Measurements from ENCODE around the gene FBXO33. TPM values are rescaled to one million over a fixed set of nuclear protein-coding genes. Genes with fewer than 3 reads are reported as not detected.

Gene FBXO33
- polyA plus RNA-seq, 3 donors, result 9.0 to 14.8 (median 14.1) TPM

DNA sequence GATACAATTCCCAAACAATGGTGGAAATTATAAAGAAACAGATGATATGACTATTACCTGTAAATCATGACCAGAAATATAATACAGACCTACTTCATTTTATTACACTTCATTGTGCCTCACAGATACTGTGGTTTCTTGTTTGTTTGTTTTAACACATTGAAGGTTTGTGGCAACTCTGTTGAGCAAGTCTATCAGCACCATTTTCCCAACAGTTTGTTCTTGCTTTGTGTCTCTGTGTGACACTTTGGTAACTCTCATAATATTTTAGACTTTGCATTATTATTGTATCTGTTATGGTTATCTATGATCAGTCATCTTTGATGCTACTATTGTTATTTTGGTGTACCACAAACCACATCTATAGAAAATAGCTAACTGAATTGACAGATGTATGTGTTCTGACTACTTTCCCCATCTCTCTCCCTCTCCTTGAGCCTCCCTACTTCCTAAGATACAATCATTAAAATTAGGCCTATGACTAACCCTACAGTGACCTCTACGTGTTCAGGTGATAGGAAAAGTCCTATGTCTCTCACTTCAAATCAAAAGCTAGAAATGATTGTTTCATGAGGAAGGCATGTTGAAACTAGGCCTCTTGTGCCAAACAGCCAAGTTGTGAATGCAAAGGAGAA lies 49.1 kb downstream of the FBXO33 start:
- DNase-seq, result no peak
- no peak overlapping the region for H3K4me3 ChIP-seq (replicated peaks in 1 of 3; ENCODE audit: low read depth in 2 of 3, low read length in 3 of 3)
- no peaks in the 10 kb centered on the region for H3K9me3 ChIP-seq (replicated peaks in 1 of 2; ENCODE audit: control insufficient read depth in 1 of 2, insufficient read depth in 1 of 2, low read length in 2 of 2)
- H2AFZ ChIP-seq (ENCODE audit: insufficient read depth, low read depth, low read length, poor library complexity, severe bottlenecking), result no peak overlapping the region
- H3K4me2 ChIP-seq (replicated peaks; ENCODE audit: extremely low read depth, low read length, poor library complexity, severe bottlenecking), result no peak overlapping the region
- no peaks in the 10 kb centered on the region for H3K79me2 ChIP-seq (ENCODE audit: insufficient read depth, low read length)
- Mint-ChIP-seq H3K36me3 (peaks cover 0 to 6% of the 10 kb centered on the region in 2 donors), H3K27me3 (ENCODE audit: low read depth in 3 of 3) (no peaks in the 10 kb centered on the region), H3K4me1 (no peaks in the 10 kb centered on the region), H3K9me3 (no peaks in the 10 kb centered on the region), H3K4me3 (no peak overlapping the region), H3K27ac (peak overlapping the region in 2 of 7 donors; percentile 17 to 46)
- no peak overlapping the region for H3K9ac ChIP-seq (ENCODE audit: insufficient read depth, low read length, poor library complexity, severe bottlenecking)
- no peaks in the 10 kb centered on the region for H3K4me1 ChIP-seq (ENCODE audit: control insufficient read depth in 1 of 2, insufficient read depth in 2 of 2, low read length in 2 of 2)
- no peaks in the 10 kb centered on the region for H3K36me3 ChIP-seq (replicated peaks in 1 of 2; ENCODE audit: control insufficient read depth in 1 of 2, insufficient read depth in 2 of 2, low read length in 2 of 2)
- TF ChIP-seq, protein P1, sequence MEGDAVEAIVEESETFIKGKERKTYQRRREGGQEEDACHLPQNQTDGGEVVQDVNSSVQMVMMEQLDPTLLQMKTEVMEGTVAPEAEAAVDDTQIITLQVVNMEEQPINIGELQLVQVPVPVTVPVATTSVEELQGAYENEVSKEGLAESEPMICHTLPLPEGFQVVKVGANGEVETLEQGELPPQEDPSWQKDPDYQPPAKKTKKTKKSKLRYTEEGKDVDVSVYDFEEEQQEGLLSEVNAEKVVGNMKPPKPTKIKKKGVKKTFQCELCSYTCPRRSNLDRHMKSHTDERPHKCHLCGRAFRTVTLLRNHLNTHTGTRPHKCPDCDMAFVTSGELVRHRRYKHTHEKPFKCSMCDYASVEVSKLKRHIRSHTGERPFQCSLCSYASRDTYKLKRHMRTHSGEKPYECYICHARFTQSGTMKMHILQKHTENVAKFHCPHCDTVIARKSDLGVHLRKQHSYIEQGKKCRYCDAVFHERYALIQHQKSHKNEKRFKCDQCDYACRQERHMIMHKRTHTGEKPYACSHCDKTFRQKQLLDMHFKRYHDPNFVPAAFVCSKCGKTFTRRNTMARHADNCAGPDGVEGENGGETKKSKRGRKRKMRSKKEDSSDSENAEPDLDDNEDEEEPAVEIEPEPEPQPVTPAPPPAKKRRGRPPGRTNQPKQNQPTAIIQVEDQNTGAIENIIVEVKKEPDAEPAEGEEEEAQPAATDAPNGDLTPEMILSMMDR (IDR thresholded peaks at IDR 0.05), result no peak
- intact Hi-C loops (cut with micrococcal nuclease), result no loop called here
- no CpG with 5 or more reads among the region's 1 CpG for WGBS (ENCODE audit: insufficient coverage)
- H4K20me1 ChIP-seq (ENCODE audit: insufficient read depth, low read length), result no peaks in the 10 kb centered on the region
- no peaks in the 10 kb centered on the region for H3K27me3 ChIP-seq (ENCODE audit: control insufficient read depth in 2 of 2, insufficient read depth in 2 of 2, low read length in 2 of 2)
- H3K27ac ChIP-seq (ENCODE audit: low read depth in 1 of 2, low read length in 2 of 2), result no peak overlapping the region

DNA sequence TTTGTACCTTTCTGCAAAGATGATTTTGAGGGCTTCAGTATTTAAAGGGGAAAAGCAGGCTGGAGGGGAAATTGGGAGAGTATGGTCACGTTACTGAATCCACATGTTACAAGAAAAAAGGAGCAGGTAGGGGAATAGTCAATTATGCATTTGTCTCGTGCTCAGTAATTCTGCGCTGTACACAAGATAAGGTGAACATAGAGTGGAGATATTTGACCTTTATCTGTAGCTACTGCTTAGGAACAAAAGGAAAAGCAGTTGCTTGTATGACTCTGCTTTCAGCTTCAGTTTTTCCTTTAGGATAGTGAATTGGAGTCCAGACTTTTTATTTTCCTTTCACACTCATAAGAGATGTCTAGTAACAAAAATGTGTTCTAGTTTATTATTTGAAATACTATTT lies 49.8 kb downstream of the FBXO33 start:
- H3K36me3 Mint-ChIP-seq, result peaks cover 3 to 6% of the 10 kb centered on the region in 2 donors
- WGBS (ENCODE audit: insufficient coverage), result 94% methylated on average over 3 of the region's 3 CpGs
- Histone ChIP-seq H3K36me3 (replicated peaks in 1 of 2; ENCODE audit: control insufficient read depth in 1 of 2, insufficient read depth in 2 of 2, low read length in 2 of 2) (no peaks in the 10 kb centered on the region), H2AFZ (ENCODE audit: insufficient read depth, low read depth, low read length, poor library complexity, severe bottlenecking) (no peak overlapping the region), H3K4me1 (ENCODE audit: control insufficient read depth in 1 of 2, insufficient read depth in 2 of 2, low read length in 2 of 2) (no peaks in the 10 kb centered on the region), H4K20me1 (ENCODE audit: insufficient read depth, low read length) (no peaks in the 10 kb centered on the region), H3K27ac (ENCODE audit: low read depth in 1 of 2, low read length in 2 of 2) (no peak overlapping the region), H3K9me3 (replicated peaks in 1 of 2; ENCODE audit: control insufficient read depth in 1 of 2, insufficient read depth in 1 of 2, low read length in 2 of 2) (no peaks in the 10 kb centered on the region), H3K4me3 (replicated peaks in 1 of 3; ENCODE audit: low read depth in 2 of 3, low read length in 3 of 3) (no peak overlapping the region), H3K4me2 (replicated peaks; ENCODE audit: extremely low read depth, low read length, poor library complexity, severe bottlenecking) (no peak overlapping the region), H3K79me2 (ENCODE audit: insufficient read depth, low read length) (no peaks in the 10 kb centered on the region), H3K9ac (ENCODE audit: insufficient read depth, low read length, poor library complexity, severe bottlenecking) (no peak overlapping the region), H3K27me3 (ENCODE audit: control insufficient read depth in 2 of 2, insufficient read depth in 2 of 2, low read length in 2 of 2) (no peaks in the 10 kb centered on the region)
- no peak overlapping the region for H3K4me3 Mint-ChIP-seq
- no peaks in the 10 kb centered on the region for H3K4me1 Mint-ChIP-seq
- no peaks in the 10 kb centered on the region for H3K9me3 Mint-ChIP-seq
- TF ChIP-seq, protein P1 (IDR thresholded peaks at IDR 0.05), result no peak
- H3K27me3 Mint-ChIP-seq (ENCODE audit: low read depth in 3 of 3), result no peaks in the 10 kb centered on the region
- intact Hi-C loops (cut with micrococcal nuclease), result no loop called here
- no peak overlapping the region for H3K27ac Mint-ChIP-seq
- DNase-seq, result no peak
